K562 (cell line): ENCODE data around the gene GPR183. TPM values are rescaled to one million over a fixed set of nuclear protein-coding genes. Genes with fewer than 3 reads are reported as not detected.

Experiments used
- BRD9 ChIP-seq: fragments of 450-650 bp; IDR thresholded peaks from 2 replicates; pipeline ENCODE4 v1.6.1; 2018; ENCODE audit warnings: low read depth; ENCODE audit not compliant: partially characterized antibody
- CEBPB ChIP-seq: fragments of 450-650 bp; IDR thresholded peaks from 2 replicates; pipeline ENCODE4 v1.6.1; 2016; ENCODE audit warnings: missing genetic modification characterization, missing compliant biosample characterization
- ELF2 ChIP-seq: fragments of 250-450 bp; sonication (Bioruptor Pico); IDR thresholded peaks from 2 replicates; pipeline ENCODE4 v1.5.0; 2021; ENCODE audit warnings: mild to moderate bottlenecking
- SPI1 ChIP-seq: IDR thresholded peaks from 2 replicates; pipeline ENCODE4 v1.6.1; 2011; ENCODE audit warnings: low read depth, low read length, control low read depth, borderline replicate concordance
- THAP12 ChIP-seq: fragments of 250-450 bp; sonication (Bioruptor Pico); IDR thresholded peaks from 2 replicates; pipeline ENCODE4 v1.9.0; 2021; ENCODE audit warnings: mild to moderate bottlenecking, inconsistent platforms
- UBTF ChIP-seq, 2 experiments: IDR thresholded peaks; 2 replicates each; pipeline ENCODE4 v1.6.1; 2012; ENCODE audit warnings: improper control_type of control experiment in 2 of 2, low read depth in 2 of 2, low read length in 2 of 2, borderline replicate concordance in 1 of 2
- ZNF253 ChIP-seq: fragments of 250-450 bp; sonication (Bioruptor Pico); conservative IDR thresholded peaks from 2 replicates; pipeline ENCODE4 v1.6.1; 2021; ENCODE audit warnings: mild to moderate bottlenecking
- polyA plus RNA-seq, 8 experiments: library from polyadenylated mRNA; depleted of rRNA in 4 of 8; stranded (reverse) in 5 of 8; unstranded in 3 of 8; fragments of >200 nt; fragmentation: Nextera tagmentation in 2 of 8; fragmentation: Illumina TruSeq in 1 of 8; extraction: Ambion mirVana in 2 of 8; extraction: Trizol in 1 of 8; gene quantifications; 2 replicates each; pipeline versions ENCODE4 v1.2.1 to v1.2.3, GENCODE V29; 2011 to 2014; ENCODE audit warnings: inconsistent platforms in 1 of 8, missing spikeins in 1 of 8
- total RNA-seq, 7 experiments: library from RNA; depleted of rRNA in 6 of 7; stranded (reverse); fragments of >200 nt in 6 of 7; fragmentation: Illumina TruSeq in 2 of 7; extraction: Trizol in 2 of 7; gene quantifications; 2 replicates each; pipeline versions ENCODE4 v1.2.1 to v1.2.3, GENCODE V29; 2011 to 2021; ENCODE audit warnings: low replicate concordance in 1 of 7

Gene GPR183
- total and polyA plus RNA-seq, 9 of the 15 experiments (the other 6 are each of a cell fraction or from before 2014, with no cell fraction given), result 1.3 to 10.2 (median 3.7) TPM

DNA sequence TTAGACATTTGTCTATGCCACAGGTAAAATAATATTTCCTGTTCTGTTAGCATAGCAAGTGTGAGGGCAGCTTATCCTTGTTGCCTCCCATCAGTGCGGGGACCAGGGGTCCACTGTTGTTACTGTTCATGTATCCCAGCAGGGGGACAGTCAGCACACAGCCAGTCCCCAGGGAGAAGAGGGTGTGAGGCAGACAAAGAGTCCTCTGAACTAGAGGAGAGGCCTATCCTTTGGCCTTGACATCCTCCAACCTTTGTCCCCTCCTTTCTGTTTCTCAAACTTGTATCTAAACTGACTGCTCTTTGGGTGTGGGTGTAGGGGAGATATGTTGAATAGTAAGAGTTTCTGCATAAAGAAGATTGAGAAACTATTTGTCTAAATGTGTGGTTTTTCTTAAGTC, 46.1 kb downstream of the GPR183 start (continued):
- TF ChIP-seq UBTF (IDR thresholded peaks at IDR 0.05; ENCODE audit: borderline replicate concordance in 1 of 2, low read depth in 2 of 2, low read length in 2 of 2) (no peak), SPI1 (no peak), BRD9 (no peak), ZNF253 (CRISPR knock-in tag) (no peak), CEBPB (tag) (no peak), THAP12 (CRISPR knock-in tag) (no peak), ELF2 (CRISPR knock-in tag) (no peak)
